OCI-M1 (cell line): ENCODE measurements around the gene PACC1.
"Not testable (repeated sequence)": the region's sequence is repeated elsewhere in the genome, so short reads cannot be mapped to it uniquely, and the experiment has no call there.

Experiments used
- DNase-seq: peaks from one replicate; lab custom pipeline; 2025; lab: John Stamatoyannopoulos, UW

Gene PACC1

DNA sequence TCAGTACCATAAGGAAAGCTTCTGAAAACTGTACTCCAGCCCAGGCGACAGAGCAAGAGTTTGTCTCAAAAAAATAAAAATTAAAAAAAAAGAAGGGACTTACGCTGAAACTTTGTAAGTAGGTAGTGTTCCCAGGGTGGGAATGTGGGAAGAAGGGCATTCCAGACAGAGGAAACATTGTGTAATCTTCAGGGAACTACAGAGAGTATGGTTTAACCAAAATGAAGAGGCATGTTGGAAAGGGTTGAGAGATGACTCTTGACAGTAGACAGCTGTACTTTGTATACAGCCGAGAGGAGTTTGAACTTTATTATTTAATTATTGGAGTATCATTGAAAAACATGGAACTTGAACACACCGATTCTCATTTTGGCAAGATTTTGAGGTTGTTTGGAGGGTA lies 86.4 kb downstream of the PACC1 start:
- DNase-seq: no peak

DNA sequence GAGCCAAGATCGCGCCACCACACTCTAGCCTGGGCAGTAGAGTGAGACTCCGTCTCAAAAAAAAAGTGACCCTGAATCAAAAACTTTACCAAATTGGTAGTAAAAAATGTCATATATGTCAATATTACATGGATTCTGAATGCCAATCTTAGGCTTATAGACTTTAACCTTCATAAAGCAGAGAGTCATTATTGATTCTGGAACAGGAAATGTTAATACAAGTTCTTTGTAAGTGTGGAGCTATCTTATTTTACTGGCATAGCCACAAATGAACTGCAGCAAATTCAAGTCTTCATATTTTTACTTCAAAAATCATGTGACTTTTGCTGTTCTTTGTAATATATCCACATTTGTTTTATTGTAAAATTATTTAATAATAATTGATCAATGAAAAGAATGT lies 88.1 kb downstream of the PACC1 start:
- DNase-seq: no peak

DNA sequence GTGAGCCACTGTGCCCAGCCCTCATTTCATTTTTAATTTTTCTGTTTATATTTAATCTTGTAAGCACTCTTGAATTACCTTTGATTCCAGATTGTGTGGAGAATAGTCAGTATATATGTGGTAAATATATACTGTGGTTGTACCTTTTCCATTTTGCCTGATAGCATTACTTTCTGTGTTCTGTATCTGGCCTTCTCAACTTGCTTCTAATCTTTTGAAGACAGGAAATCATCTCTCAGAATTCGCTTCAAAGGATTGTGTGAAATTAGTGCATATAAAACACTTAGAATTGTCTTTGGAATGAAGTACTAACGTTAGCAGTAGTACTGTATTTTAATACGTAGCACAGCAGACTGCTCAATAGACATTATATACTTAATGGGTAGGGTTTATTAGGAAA lies 91.6 kb downstream of the PACC1 start:
- DNase-seq: no peak

DNA sequence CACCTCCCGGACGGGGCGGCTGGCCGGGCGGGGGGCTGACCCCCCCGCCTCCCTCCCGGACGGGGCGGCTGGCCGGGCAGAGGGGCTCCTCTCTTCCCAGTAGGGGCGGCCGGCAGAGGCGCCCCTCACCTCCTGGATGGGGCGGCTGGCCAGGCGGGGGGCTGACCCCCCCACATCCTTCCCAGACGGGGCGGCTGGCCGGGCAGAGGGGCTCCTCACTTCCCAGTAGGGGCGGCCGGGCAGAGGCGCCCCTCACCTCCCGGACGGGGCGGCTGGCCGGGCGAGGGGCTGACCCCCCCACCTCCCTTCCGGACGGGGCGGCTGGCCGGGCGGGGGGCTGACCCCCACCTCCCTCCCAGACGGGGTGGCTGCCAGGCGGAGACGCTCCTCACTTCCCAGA lies 93.7 kb downstream of the PACC1 start:
- not testable (repeated sequence) for DNase-seq

DNA sequence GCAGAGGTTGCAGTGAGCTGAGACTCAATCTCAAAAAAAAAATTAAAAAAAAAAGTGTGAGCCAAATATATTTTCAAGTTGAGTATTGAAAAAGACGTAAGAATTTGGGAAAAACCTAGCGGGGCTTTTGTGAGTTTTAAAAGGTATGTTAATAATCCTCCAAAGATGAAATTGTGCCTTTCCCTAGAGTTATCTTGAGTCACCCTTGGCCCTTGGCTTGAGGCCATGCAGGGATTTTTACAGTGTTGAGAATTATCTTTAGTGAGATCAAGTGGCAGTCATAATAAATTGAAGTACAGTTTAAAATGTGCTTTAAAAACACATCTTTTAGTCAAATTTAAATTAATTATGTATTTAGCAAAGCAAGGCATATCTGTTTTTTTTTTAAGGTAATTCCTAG lies 96.8 kb downstream of the PACC1 start:
- DNase-seq: no peak

DNA sequence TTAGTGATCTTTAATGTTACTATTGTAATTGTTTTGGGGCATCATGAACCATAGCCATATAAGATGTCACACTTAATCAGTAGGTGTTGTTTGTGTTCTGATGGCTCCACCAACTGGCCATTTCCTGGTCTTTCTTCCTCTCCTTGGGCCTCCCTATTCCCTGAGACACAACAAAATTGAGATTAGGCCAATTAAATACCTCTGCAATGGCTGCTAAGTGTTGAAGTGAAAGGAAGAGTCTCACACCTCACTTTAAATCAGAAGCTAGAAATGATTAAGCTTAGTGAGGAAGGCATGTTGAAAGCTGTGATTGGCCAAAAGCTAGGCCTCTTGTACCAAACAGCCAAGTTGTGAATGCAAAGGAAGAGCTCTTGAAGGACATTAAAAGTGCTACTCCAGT lies 98.8 kb downstream of the PACC1 start:
- peak; percentile 76 for DNase-seq

DNA sequence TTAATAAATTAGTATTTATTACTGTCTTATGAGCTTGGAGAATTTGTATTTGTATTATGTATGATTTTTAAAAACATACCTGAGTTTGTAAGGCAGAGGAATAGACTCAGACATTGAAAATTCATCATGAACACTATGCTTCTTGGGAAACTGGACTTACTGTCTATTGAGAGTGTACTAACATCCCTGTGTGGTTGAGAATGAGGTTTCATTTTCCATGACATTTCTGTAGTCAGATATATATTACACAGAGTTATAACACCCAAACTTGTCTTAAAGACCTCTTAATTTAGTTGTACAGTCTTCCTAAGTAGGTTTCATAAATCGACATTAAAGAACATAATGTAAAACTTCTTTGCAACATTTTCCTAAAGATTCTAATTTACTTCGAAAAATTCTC lies 99.5 kb downstream of the PACC1 start:
- peak; percentile 34 for DNase-seq
